Choroid plexus epithelial cell (primary cell): ENCODE measurements around the gene PBX4.

Experiments used
- DNase-seq: peaks from one replicate; pipeline ENCODE4 v3.0.0-alpha.2; 2010; ENCODE audit warnings: low read depth
- H3K4me3 ChIP-seq: 2 replicates; pipeline ENCODE4 v1.5.1; 2011; ENCODE audit warnings: low read depth, mild to moderate bottlenecking, control low read depth, low read length, moderate library complexity
- TF ChIP-seq, protein P1 (sequence below): conservative IDR thresholded peaks from 2 replicates; pipeline ENCODE4 v1.5.1; 2011; ENCODE audit warnings: low read depth, mild to moderate bottlenecking, control low read depth, inconsistent platforms, low read length, moderate library complexity

The PBX4 gene

DNA sequence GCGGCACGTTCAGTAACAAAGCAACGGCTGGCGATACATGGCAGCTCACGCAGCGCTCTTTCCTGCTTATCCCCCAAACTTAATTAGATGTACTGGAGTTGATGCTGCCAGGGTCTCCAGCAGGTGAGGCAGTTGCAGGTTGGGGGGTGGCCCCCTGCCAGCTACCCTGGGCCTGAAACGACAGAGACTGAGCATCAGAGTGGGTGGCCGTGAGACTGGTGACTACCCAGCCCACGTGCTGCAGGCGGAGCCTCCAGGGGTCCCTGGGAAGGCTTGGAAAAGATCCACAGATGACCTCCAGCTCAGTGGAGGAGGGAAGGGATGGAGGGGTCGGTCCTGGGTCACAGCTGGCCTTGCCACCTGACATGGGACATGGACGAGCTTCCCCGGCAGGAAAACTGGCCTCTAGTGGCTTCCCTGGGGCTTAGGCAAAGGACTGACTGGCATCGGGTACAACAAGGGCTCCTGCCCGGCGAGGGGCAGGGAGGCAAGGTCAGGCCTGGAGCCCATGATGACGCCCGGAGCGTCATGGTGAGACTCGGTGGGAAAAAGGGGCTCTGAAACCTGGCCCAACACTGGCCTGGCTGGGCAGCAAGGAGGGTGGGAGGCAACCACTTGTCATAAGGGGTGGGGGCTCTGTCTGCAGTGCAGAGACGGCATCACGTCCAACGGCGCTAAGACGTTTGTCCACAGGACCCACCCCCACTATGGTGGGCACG, 56.4 kb downstream of the PBX4 start:
- TF ChIP-seq, protein P1, sequence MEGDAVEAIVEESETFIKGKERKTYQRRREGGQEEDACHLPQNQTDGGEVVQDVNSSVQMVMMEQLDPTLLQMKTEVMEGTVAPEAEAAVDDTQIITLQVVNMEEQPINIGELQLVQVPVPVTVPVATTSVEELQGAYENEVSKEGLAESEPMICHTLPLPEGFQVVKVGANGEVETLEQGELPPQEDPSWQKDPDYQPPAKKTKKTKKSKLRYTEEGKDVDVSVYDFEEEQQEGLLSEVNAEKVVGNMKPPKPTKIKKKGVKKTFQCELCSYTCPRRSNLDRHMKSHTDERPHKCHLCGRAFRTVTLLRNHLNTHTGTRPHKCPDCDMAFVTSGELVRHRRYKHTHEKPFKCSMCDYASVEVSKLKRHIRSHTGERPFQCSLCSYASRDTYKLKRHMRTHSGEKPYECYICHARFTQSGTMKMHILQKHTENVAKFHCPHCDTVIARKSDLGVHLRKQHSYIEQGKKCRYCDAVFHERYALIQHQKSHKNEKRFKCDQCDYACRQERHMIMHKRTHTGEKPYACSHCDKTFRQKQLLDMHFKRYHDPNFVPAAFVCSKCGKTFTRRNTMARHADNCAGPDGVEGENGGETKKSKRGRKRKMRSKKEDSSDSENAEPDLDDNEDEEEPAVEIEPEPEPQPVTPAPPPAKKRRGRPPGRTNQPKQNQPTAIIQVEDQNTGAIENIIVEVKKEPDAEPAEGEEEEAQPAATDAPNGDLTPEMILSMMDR: no peak
- H3K4me3 ChIP-seq: no peak overlapping the region
- no peak for DNase-seq

DNA sequence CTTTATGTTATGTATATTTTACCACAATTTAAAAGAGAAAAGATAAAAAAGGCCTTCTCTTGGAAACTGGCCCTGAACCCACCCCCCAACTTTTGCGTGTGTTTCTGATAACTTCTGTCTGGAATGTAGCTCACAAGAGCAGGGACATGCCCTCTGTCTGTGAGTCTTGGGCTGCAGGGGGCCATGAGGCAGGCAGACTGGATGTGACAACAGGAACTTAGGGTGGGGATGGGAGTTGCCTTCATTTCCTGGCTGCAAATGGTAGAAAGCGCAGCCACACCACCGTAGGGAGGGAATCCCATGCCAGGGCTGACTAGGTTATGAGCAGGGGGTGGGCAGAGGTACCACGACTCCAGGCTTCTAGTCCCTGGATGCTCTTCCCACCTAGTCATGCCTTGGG, 58.6 kb downstream of the PBX4 start:
- DNase-seq: no peak
- no peak overlapping the region for H3K4me3 ChIP-seq
- TF ChIP-seq, protein P1: no peak

DNA sequence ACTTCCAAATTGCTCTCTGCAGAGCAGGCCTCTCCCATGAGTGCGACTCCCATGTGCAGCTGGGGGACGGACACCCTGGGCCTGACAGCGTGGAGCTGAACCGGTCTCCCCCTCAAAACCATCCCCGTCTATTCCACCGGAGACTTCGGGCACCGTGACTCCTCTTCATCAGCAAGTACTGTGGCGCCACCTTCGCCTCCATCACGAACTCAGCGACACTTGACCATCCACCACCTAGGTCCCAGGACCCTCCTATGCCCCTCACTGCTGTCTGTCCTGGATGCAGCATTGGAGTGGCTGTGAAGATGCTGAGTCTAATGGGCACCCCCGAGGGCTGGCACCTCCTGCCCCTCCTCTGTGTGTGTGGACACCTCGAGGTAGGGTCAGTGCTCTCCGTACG, 59.9 kb downstream of the PBX4 start:
- TF ChIP-seq, protein P1: no peak
- H3K4me3 ChIP-seq: no peak overlapping the region
- no peak for DNase-seq

DNA sequence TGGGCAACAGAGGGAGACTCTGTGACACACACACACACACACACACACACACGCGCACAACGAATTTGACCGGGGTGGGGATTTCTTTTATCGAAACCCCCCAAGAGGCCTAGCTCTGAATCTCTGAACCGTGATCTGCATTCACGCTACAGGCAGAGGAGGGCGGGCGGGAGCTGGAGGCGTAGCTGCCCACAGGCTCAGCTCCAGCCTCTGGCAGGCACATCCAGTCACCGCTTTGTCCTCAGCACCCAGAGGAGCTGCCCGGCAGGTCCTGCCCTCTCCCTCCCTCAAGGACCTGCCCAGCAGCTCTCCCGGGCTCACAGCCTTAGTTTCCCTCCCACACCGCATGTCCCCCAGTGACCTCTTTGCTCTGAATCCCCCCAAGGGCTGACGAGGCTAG, 60.4 kb downstream of the PBX4 start:
- H3K4me3 ChIP-seq: no peak overlapping the region
- TF ChIP-seq, protein P1: no peak
- DNase-seq: no peak

DNA sequence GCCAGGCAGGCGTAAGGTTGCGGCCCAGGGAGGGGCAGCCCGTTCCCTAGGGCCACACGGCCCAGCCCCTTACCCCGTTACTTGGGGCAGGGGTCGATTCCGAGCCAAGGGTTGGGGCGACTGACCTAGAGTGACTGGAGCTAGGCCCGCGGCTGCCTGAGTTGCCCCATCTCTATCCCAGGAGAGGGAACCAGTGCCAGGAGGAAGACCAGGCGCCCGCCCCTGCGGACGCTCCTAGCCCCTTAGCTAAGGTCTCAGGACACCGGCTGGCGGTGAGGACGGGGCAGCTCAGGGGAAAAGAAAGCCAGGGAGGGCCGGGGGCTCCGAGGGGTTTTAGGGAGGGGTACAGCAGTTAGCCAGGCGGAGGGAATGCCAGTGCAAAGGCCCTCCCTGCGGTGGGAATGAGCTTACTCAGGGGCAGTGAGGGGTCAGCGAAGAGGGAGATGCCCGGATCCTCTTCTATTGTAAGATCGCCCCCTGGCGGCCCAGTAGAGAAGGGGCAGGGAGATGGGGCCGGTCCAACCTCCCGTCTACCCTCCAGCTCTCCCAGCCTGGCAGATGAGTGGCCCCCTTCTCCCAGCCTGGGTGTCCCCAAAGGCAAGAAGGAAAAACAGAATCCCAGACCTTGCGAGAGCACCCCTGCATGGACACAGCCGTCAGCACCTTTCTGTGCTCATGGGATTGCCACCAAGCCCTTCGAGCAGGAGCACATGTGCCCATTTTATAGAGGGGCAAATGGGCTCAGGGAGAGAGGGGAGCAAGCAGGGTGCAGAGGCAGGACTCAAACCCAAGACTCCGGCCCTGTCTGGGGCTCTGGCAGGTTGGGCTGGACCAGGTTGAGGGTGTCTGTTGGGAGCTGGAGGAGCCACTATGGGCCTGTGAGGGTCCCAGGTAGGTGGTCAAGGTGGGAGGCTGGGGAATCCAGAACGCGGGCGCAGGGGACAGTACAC, 64.1 kb downstream of the PBX4 start:
- DNase-seq: peak; percentile 56
- H3K4me3 ChIP-seq: no peak overlapping the region
- TF ChIP-seq, protein P1: peak; percentile 83

DNA sequence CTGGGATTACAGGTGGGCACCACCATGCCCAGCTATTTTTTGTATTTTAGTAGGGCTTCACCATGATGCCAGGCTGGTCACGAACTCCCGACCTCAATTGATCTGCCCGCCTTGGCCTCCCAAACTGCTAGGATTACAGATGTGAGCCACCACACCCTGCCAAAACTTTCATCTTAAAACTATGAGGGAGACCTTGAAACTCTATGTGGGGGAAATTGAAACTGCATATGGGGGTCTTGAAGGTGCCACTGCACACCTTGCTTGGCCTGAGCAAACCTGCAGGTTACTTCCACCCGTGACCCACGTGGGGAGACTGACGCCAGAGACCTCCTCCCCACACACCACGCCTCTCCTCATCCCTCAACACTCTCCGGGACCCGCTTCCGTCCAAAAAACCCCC, 64.8 kb downstream of the PBX4 start:
- H3K4me3 ChIP-seq: no peak overlapping the region
- TF ChIP-seq, protein P1: no peak
- DNase-seq: no peak
